GM12891 (cell line): ENCODE data around the gene GPR101.

Experiments
- POLR2A ChIP-seq: IDR thresholded peaks from 2 replicates; pipeline ENCODE4 v1.6.1; 2011; ENCODE audit warnings: low read depth, low read length, control low read depth
- POLR2AphosphoS5 ChIP-seq: IDR thresholded peaks from 2 replicates; pipeline ENCODE4 v1.6.1; 2011; ENCODE audit warnings: low read depth, low read length, control low read depth

- TF ChIP-seq POLR2AphosphoS5 (no peak), POLR2A (no peak)
Measured at GRCh38 chrX:137071596-137071995, 37.8 kb upstream of the GPR101 start.
